HEK293 (cell line): ENCODE measurements around the gene RNF144B.
"Not testable (repeated sequence)": the region's sequence is repeated elsewhere in the genome, so short reads cannot be mapped to it uniquely, and the experiment has no call there.

Experiments used
- CTCF ChIA-PET: fragments of 350-600 bp; formaldehyde crosslinking; extraction: SDS; loops from one replicate; lab custom pipeline; 2021; ENCODE audit warnings: antibody characterized with exemption; lab: Yijun Ruan, JAX
- POLR2A ChIA-PET: fragments of 300-600 bp; formaldehyde crosslinking; extraction: SDS; loops from one replicate; lab custom pipeline; 2020; ENCODE audit warnings: antibody characterized with exemption, inconsistent platforms; lab: Yijun Ruan, JAX
- H3K27ac ChIP-seq: fragments of 200-500 bp; sonication (Bioruptor generic); 2 replicates; pipeline ENCODE4 v1.5.1; 2014; ENCODE audit warnings: low read depth, low read length, control low read depth, inconsistent platforms; ENCODE audit errors: extremely low read depth
- H3K36me3 ChIP-seq, 2 experiments: fragments of 200-500 bp in 1 of 2; sonication (Bioruptor generic) in 1 of 2; 1 replicate in 1 of 2; 2 replicates in 1 of 2; pipeline ENCODE4 v1.5.1; 2014 to 2017; ENCODE audit warnings: inconsistent platforms in 2 of 2, low read length in 2 of 2; ENCODE audit not compliant: control insufficient read depth in 2 of 2, insufficient read depth in 1 of 2
- H3K4me1 ChIP-seq: fragments of 200-500 bp; sonication (Bioruptor generic); 2 replicates; pipeline ENCODE4 v1.5.1; 2014; ENCODE audit warnings: mild to moderate bottlenecking, low read length, inconsistent platforms; ENCODE audit not compliant: control insufficient read depth, insufficient read depth
- H3K4me3 ChIP-seq: 2 replicates; pipeline ENCODE4 v1.5.1; 2011; ENCODE audit warnings: low read depth, mild to moderate bottlenecking, control low read depth, low read length, moderate library complexity
- H3K9me3 ChIP-seq: fragments of 200-500 bp; sonication (Bioruptor generic); 2 replicates; pipeline ENCODE4 v1.5.1; 2014; ENCODE audit warnings: low read depth, low read length, inconsistent platforms; ENCODE audit not compliant: control insufficient read depth, insufficient read depth
- GLI2 ChIP-seq: fragments of 450-650 bp; formaldehyde crosslinking; IDR thresholded peaks from 2 replicates; pipeline ENCODE4; 2017; ENCODE audit warnings: missing biosample characterization, missing genetic modification characterization, low read depth, borderline replicate concordance
- GLIS2 ChIP-seq: fragments of 450-650 bp; formaldehyde crosslinking; IDR thresholded peaks from 2 replicates; pipeline ENCODE4 v1.5.1; 2016; ENCODE audit warnings: missing biosample characterization, missing genetic modification characterization
- HIC1 ChIP-seq: fragments of 450-650 bp; formaldehyde crosslinking; IDR thresholded peaks from 2 replicates; pipeline ENCODE4 v1.5.1; 2016; ENCODE audit warnings: missing biosample characterization, missing genetic modification characterization
- INSM2 ChIP-seq: fragments of 450-650 bp; formaldehyde crosslinking; IDR thresholded peaks from 2 replicates; pipeline ENCODE4 v1.5.1; 2016; ENCODE audit warnings: missing biosample characterization, missing genetic modification characterization
- KLF16 ChIP-seq: fragments of 450-650 bp; formaldehyde crosslinking; IDR thresholded peaks from 2 replicates; pipeline ENCODE4 v1.5.1; 2017; ENCODE audit warnings: missing biosample characterization, missing genetic modification characterization
- PRDM6 ChIP-seq: fragments of 450-650 bp; formaldehyde crosslinking; IDR thresholded peaks from 2 replicates; pipeline ENCODE4 v1.5.1; 2017; ENCODE audit warnings: missing biosample characterization, missing genetic modification characterization
- ZBTB26 ChIP-seq: fragments of 450-650 bp; formaldehyde crosslinking; optimal IDR thresholded peaks from 2 replicates; pipeline ENCODE3; 2016; ENCODE audit warnings: missing biosample characterization, mild to moderate bottlenecking, missing genetic modification characterization
- ZBTB8A ChIP-seq: fragments of 450-650 bp; formaldehyde crosslinking; IDR thresholded peaks from 2 replicates; pipeline ENCODE4 v1.5.1; 2016; ENCODE audit warnings: missing biosample characterization, missing genetic modification characterization
- ZNF18 ChIP-seq: fragments of 450-650 bp; formaldehyde crosslinking; IDR thresholded peaks from 2 replicates; pipeline ENCODE4 v1.5.1; 2016; ENCODE audit warnings: missing biosample characterization, missing genetic modification characterization
- ZNF426 ChIP-seq: fragments of 450-650 bp; formaldehyde crosslinking; IDR thresholded peaks from 2 replicates; pipeline ENCODE4 v1.5.1; 2017; ENCODE audit warnings: missing biosample characterization, missing genetic modification characterization, mild to moderate bottlenecking, inconsistent platforms, moderate library complexity
- ZNF518A ChIP-seq: fragments of 450-650 bp; formaldehyde crosslinking; conservative IDR thresholded peaks from 2 replicates; pipeline ENCODE4 v1.5.1; 2016; ENCODE audit warnings: low read depth, missing biosample characterization, missing genetic modification characterization
- ZNF549 ChIP-seq: fragments of 450-650 bp; IDR thresholded peaks from 2 replicates; pipeline ENCODE4 v1.5.1; 2018; ENCODE audit warnings: missing biosample characterization, missing genetic modification characterization, mild to moderate bottlenecking, inconsistent platforms, moderate library complexity
- ZNF701 ChIP-seq: fragments of 450-650 bp; formaldehyde crosslinking; IDR thresholded peaks from 2 replicates; pipeline ENCODE4 v1.5.1; 2016; ENCODE audit warnings: missing biosample characterization, missing genetic modification characterization
- ZXDB ChIP-seq: fragments of 450-650 bp; formaldehyde crosslinking; IDR thresholded peaks from 2 replicates; pipeline ENCODE4 v1.5.1; 2016; ENCODE audit warnings: missing biosample characterization, missing genetic modification characterization

RNF144B gene

GRCh38 chr6:18395856-18396197 lies 8.7 kb downstream of the RNF144B start:
- Histone ChIP-seq H3K36me3 (no peaks in the 10 kb centered on the region), H3K4me3 (no peak overlapping the region), H3K9me3 (no peaks in the 10 kb centered on the region), H3K27ac (no peak overlapping the region), H3K4me1 (no peaks in the 10 kb centered on the region)
- CTCF ChIA-PET, result no interaction called here
- TF ChIP-seq INSM2 (tag by site-specific recombination) (no peak), ZNF701 (tag by site-specific recombination) (no peak), ZNF18 (no peak), ZNF426 (tag by site-specific recombination) (no peak), ZBTB8A (no peak), ZNF549 (no peak), ZXDB (no peak), GLI2 (tag by site-specific recombination) (no peak), ZNF518A (no peak), KLF16 (tag by site-specific recombination) (no peak), ZBTB26 (tag by site-specific recombination) (no peak), GLIS2 (no peak)
- POLR2A ChIA-PET, result no interaction called here

- POLR2A ChIA-PET, result interaction anchor here (1.9 kb wide), 1 partner anchor 10 kb away, joined by 4 read pairs; the partner anchor contains the start of gene RNF144B
Observed at GRCh38 chr6:18397701-18398100, 10.6 kb downstream of the RNF144B start.

GRCh38 chr6:18398225-18398624 lies 11.1 kb downstream of the RNF144B start:
- not testable (repeated sequence) for H3K36me3 ChIP-seq, H3K27ac ChIP-seq, H3K9me3 ChIP-seq, H3K4me1 ChIP-seq, H3K4me3 ChIP-seq
- ChIA-PET POLR2A (interaction anchor here (1.9 kb wide), 1 partner anchor 11 kb away, joined by 4 read pairs; the partner anchor contains the start of gene RNF144B), CTCF (interaction anchor here (1.2 kb wide), 1 partner anchor 76 kb away, joined by 3 read pairs; no protein-coding TSS in a partner anchor)

More at GRCh38 chr6:18397701-18398100, 10.6 kb downstream of the RNF144B start:
- no peak overlapping the region for H3K4me3 ChIP-seq
- no peak overlapping the region for H3K27ac ChIP-seq
- CTCF ChIA-PET, result interaction anchor here (1.2 to 1.4 kb wide), 2 partner anchors 74 to 76 kb away, joined by 3 to 4 read pairs; no protein-coding TSS in a partner anchor
- H3K36me3 ChIP-seq, result no peaks in the 10 kb centered on the region
- TF ChIP-seq HIC1 (no peak), PRDM6 (tag by site-specific recombination) (no peak)
- no peaks in the 10 kb centered on the region for H3K4me1 ChIP-seq
- H3K9me3 ChIP-seq, result no peaks in the 10 kb centered on the region
